GM10266 (cell line): ENCODE measurements around the gene KCTD10.
"Not testable (repeated sequence)": the region's sequence is repeated elsewhere in the genome, so short reads cannot be mapped to it uniquely, and the experiment has no call there.

ENCODE experiments used
- DNase-seq: peaks from one replicate; pipeline ENCODE4 v3.0.0; 2012; ENCODE audit errors: extremely low spot score
- CTCF ChIP-seq: IDR thresholded peaks from 2 replicates; pipeline ENCODE4 v1.5.1; 2012; ENCODE audit warnings: mild to moderate bottlenecking, low read depth; ENCODE audit not compliant: control insufficient read depth, insufficient read depth; ENCODE audit errors: missing control alignments

Gene KCTD10

DNA sequence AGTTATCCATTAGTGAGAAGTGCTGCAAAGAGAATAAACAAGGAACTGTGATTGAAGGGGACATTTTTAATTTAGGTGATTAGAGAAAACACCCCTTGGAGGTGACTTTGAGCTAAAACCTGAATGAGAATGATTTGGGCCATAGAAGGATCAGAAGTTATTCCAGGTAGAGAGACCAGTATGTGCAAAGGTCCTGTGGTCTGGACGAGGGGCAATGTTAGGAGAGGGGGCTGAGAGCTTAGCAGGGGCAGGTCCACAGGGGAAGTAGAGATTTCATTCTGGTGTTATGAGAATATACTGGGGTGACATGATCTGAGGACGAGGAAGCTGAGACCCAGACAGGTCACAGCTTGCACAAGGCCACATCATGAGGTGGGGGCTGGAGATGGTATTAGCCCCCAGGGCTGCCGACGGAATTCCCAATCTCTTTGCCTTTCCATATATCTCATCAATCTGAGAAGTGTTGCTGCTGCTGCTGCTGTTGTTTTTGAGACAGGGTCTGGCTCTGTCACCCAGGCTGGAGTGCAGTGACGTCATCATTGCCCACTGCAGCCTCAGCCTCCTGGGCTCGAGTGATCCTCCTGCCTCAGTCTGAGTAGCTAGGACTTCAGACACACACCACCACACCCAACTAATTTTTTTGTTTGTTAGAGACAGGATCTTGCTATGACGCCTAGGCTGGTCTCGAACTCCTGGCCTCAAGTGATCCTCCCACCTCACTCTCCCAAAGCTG, 55.6 kb downstream of the KCTD10 start:
- TF ChIP-seq CTCF: no peak
- no peak for DNase-seq

GRCh38 chr12:109418848-109419480, 58.1 kb downstream of the KCTD10 start:
- no peak for DNase-seq
- no peak for TF ChIP-seq CTCF

DNA sequence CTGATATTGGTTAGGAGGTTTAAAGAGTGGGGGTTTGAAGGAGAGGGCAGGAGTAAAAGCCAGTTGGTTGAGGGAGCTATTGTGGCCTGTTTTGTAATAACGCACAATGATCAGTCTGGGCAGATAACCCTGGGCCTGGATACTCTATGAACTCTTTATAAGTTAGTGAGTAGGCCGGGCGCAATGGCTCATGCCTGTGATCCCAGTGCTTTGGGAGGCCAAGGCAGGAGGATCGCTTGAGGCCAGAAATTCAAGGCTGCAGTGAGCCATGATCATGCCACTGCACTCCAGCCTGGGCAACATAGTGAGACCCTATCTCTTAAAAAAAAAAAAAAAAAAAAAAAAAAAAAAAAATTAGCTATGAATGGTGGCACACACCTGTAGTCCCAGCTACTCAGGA, 71.0 kb downstream of the KCTD10 start:
- DNase-seq: not testable (repeated sequence)

DNA sequence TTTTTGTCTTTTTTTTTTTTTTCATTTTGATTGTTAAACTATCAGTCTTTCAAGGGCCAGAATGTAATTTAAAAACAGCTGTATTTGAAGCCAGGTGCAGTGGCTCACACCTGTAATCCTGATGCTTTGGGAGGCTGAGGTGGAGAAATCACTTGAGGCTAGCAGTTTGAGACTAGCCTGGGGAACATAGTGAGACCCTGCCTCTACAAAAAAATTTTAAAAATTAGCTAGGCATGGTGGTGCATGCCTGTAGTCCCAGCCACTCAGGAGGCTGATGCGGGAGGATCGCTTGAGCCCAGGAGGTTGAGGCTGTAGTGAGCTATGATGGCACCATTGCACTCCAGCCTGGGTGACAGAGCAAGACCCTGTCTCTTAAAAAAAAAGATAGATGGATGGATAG, 72.3 kb downstream of the KCTD10 start:
- DNase-seq: not testable (repeated sequence)
